K562 (cell line): ENCODE data around the gene ACBD4. TPM values are rescaled to one million over a fixed set of nuclear protein-coding genes. Genes with fewer than 3 reads are reported as not detected.

ENCODE experiments used
- ARID2 ChIP-seq: fragments of 450-650 bp; IDR thresholded peaks from 2 replicates; pipeline ENCODE4 v1.6.1; 2017; ENCODE audit warnings: antibody characterized with exemption, mild to moderate bottlenecking
- CAMTA2 ChIP-seq: fragments of 250-450 bp; sonication (Bioruptor Pico); conservative IDR thresholded peaks from 2 replicates; pipeline ENCODE4 v1.5.1; 2022
- ESRRA ChIP-seq: fragments of 450-650 bp; IDR thresholded peaks from 2 replicates; pipeline ENCODE4 v1.6.1; 2014; ENCODE audit warnings: low read depth, mild to moderate bottlenecking, moderate library complexity, borderline replicate concordance
- ETV1 ChIP-seq: fragments of 450-650 bp; conservative IDR thresholded peaks from 2 replicates; pipeline ENCODE4 v1.6.1; 2016; ENCODE audit warnings: missing genetic modification characterization, control low read depth, low read depth, missing compliant biosample characterization
- FOXJ3 ChIP-seq: sonication (generic); formaldehyde crosslinking; IDR thresholded peaks from 2 replicates; pipeline ENCODE4 v1.4.0; 2020; ENCODE audit warnings: mild to moderate bottlenecking, missing genetic modification reagents
- GTF2E2 ChIP-seq: fragments of 200-800 bp; sonication (Bioruptor generic); IDR thresholded peaks from 2 replicates; pipeline ENCODE4 v1.6.1; 2016; ENCODE audit warnings: missing genetic modification characterization, missing compliant biosample characterization
- HNRNPUL1 ChIP-seq: fragments of 200-400 bp; formaldehyde crosslinking; IDR thresholded peaks from 2 replicates; pipeline ENCODE4 v1.6.1; 2017; ENCODE audit warnings: low read length
- HSF4 ChIP-seq: fragments of 250-450 bp; sonication (Bioruptor Pico); IDR thresholded peaks from 2 replicates; pipeline ENCODE4 v2.1.2; 2022; ENCODE audit warnings: mild to moderate bottlenecking, moderate library complexity, borderline replicate concordance
- LCOR ChIP-seq: sonication (generic); formaldehyde crosslinking; IDR thresholded peaks from 2 replicates; pipeline ENCODE4 v1.8.0; 2022; ENCODE audit warnings: mild to moderate bottlenecking, missing genetic modification reagents
- NCOA2 ChIP-seq, 2 experiments: fragments of 450-650 bp; IDR thresholded peaks; 2 replicates each; pipeline ENCODE4 v1.6.1; 2018; ENCODE audit warnings: mild to moderate bottlenecking in 2 of 2, moderate library complexity in 1 of 2; ENCODE audit not compliant: partially characterized antibody in 2 of 2
- NCOR1 ChIP-seq: fragments of 450-650 bp; IDR thresholded peaks from 2 replicates; pipeline ENCODE4 v1.6.1; 2016; ENCODE audit warnings: mild to moderate bottlenecking, moderate library complexity
- NFRKB ChIP-seq: fragments of 450-650 bp; IDR thresholded peaks from 2 replicates; pipeline ENCODE4 v1.6.1; 2016; ENCODE audit warnings: low read depth
- PRMT5 ChIP-seq: sonication (generic); formaldehyde crosslinking; IDR thresholded peaks from 2 replicates; pipeline ENCODE4 v1.5.0; 2020; ENCODE audit warnings: missing genetic modification reagents
- ZNF24 ChIP-seq: fragments of 450-650 bp; IDR thresholded peaks from 2 replicates; pipeline ENCODE4 v1.6.1; 2016
- ZNF444 ChIP-seq: fragments of 250-450 bp; sonication (Bioruptor Pico); IDR thresholded peaks from 2 replicates; pipeline ENCODE4 v1.4.0; 2020; ENCODE audit warnings: mild to moderate bottlenecking, moderate library complexity
- ZNF644 ChIP-seq: fragments of 200-800 bp; sonication (Bioruptor generic); IDR thresholded peaks from 2 replicates; pipeline ENCODE4 v1.6.1; 2016; ENCODE audit warnings: low read depth, missing genetic modification characterization, missing compliant biosample characterization
- polyA plus RNA-seq, 8 experiments: library from polyadenylated mRNA; depleted of rRNA in 4 of 8; stranded (reverse) in 5 of 8; unstranded in 3 of 8; fragments of >200 nt; fragmentation: Nextera tagmentation in 2 of 8; fragmentation: Illumina TruSeq in 1 of 8; extraction: Ambion mirVana in 2 of 8; extraction: Trizol in 1 of 8; gene quantifications; 2 replicates each; pipeline versions ENCODE4 v1.2.1 to v1.2.3, GENCODE V29; 2011 to 2014; ENCODE audit warnings: inconsistent platforms in 1 of 8, missing spikeins in 1 of 8
- total RNA-seq, 7 experiments: library from RNA; depleted of rRNA in 6 of 7; stranded (reverse); fragments of >200 nt in 6 of 7; fragmentation: Illumina TruSeq in 2 of 7; extraction: Trizol in 2 of 7; gene quantifications; 2 replicates each; pipeline versions ENCODE4 v1.2.1 to v1.2.3, GENCODE V29; 2011 to 2021; ENCODE audit warnings: low replicate concordance in 1 of 7
- TF ChIP-seq, protein P1 (sequence below): IDR thresholded peaks from 2 replicates; pipeline ENCODE4 v1.6.1; 2012; ENCODE audit warnings: low read depth, low read length, improper control_type of control experiment, borderline replicate concordance
- TF ChIP-seq, protein P2 (sequence below): fragments of 250-450 bp; sonication (Bioruptor Pico); IDR thresholded peaks from 2 replicates; pipeline ENCODE4 v1.8.0; 2021; ENCODE audit warnings: mild to moderate bottlenecking, moderate library complexity
- TF ChIP-seq, protein P3 (sequence below): fragments of 250-450 bp; sonication (Bioruptor Pico); IDR thresholded peaks from 2 replicates; pipeline ENCODE4 v1.8.0; 2022; ENCODE audit warnings: inconsistent platforms, mild to moderate bottlenecking, moderate library complexity, borderline replicate concordance
- TF ChIP-seq, protein P4 (sequence below): fragments of 250-450 bp; sonication (Bioruptor Pico); IDR thresholded peaks from 2 replicates; pipeline ENCODE4 v1.8.0; 2021; ENCODE audit warnings: moderate library complexity, mild to moderate bottlenecking, inconsistent platforms
- TF ChIP-seq, protein P5 (sequence below): fragments of 200-800 bp; sonication (Bioruptor generic); IDR thresholded peaks from 2 replicates; pipeline ENCODE4 v1.6.1; 2017; ENCODE audit warnings: missing genetic modification characterization, missing compliant biosample characterization

Gene ACBD4
- total and polyA plus RNA-seq, 9 of the 15 experiments (the other 6 are each of a cell fraction or from before 2014, with no cell fraction given) = 0.14 to 6.9 (median 4.6) TPM

DNA sequence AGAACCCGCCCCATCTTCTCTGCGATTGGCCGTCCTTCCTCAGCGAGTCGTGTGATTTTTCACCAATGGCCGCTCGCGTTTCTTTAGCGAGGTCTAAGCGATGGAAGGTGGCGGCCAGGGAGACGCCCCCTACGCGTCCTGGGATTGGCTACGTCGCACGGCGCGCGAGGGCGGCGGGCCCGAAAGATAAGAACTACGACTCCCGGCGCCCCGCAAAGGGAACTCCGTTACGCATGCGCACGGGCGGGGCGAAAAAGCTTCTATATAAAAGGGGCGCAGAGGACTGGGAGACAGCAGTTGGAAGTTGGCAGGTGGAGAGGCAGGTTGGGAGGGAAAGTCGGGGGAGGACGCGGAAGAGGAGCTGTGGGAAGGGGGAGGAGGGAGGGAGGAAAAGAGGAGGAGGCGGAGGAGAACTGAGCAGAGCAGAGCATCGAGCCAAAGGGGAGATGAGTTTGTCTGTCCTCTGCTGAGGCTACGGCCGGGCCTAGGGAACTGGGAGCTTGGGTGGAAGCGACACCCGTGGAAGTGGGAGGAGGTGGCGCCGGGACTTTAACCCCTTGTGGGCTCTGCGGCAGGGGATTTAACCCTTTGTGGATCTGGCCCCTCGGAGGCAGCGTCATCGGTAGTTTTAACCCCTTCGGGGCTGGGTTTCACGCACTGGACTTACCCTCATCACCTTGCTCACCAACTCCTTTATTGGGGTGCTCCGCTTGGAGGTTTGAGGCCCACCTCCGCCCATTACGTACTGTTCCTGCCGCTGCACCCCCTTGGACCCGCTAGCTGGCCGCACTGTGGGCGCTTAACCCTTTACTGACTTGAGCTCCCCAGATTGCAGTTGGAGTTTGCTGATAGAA, 12.9 kb downstream of the ACBD4 start, which contains the start of gene HEXIM1 (continued):
- TF ChIP-seq, protein P1, sequence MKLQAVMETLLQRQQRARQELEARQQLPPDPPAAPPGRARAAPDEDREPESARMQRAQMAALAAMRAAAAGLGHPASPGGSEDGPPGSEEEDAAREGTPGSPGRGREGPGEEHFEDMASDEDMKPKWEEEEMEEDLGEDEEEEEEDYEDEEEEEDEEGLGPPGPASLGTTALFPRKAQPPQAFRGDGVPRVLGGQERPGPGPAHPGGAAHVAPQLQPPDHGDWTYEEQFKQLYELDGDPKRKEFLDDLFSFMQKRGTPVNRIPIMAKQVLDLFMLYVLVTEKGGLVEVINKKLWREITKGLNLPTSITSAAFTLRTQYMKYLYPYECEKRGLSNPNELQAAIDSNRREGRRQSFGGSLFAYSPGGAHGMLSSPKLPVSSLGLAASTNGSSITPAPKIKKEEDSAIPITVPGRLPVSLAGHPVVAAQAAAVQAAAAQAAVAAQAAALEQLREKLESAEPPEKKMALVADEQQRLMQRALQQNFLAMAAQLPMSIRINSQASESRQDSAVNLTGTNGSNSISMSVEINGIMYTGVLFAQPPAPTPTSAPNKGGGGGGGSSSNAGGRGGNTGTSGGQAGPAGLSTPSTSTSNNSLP = no peak
- TF ChIP-seq LCOR (CRISPR knock-in tag) (peak; percentile 58), FOXJ3 (CRISPR knock-in tag) (no peak), ARID2 (peak; percentile 57; the same call in 1 of the 2 replicates), NCOA2 (IDR thresholded peaks at IDR 0.05; ENCODE audit: partially characterized antibody in 2 of 2) (no peak), ZNF24 (peak; percentile 15; the same call in 1 of the 2 replicates), PRMT5 (CRISPR knock-in tag) (no peak), CAMTA2 (CRISPR knock-in tag) (peak; percentile 96), GTF2E2 (tag) (peak; percentile 95), NCOR1 (peak; percentile 84), ZNF444 (CRISPR knock-in tag) (0 out of 2 replicates have a peak, but pooled peaks have one; percentile 51), ESRRA (peak; percentile 33; the same call in 1 of the 2 replicates), NFRKB (peak; percentile 84), HSF4 (CRISPR knock-in tag) (no peak), ETV1 (peak; percentile 41; the same call in 1 of the 2 replicates), HNRNPUL1 (0 out of 2 replicates have a peak, but pooled peaks have one; percentile 75), ZNF644 (tag) (no peak; the same call in 1 of the 2 replicates)
- TF ChIP-seq, protein P2, sequence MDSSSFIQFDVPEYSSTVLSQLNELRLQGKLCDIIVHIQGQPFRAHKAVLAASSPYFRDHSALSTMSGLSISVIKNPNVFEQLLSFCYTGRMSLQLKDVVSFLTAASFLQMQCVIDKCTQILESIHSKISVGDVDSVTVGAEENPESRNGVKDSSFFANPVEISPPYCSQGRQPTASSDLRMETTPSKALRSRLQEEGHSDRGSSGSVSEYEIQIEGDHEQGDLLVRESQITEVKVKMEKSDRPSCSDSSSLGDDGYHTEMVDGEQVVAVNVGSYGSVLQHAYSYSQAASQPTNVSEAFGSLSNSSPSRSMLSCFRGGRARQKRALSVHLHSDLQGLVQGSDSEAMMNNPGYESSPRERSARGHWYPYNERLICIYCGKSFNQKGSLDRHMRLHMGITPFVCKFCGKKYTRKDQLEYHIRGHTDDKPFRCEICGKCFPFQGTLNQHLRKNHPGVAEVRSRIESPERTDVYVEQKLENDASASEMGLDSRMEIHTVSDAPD (CRISPR knock-in tag) = no peak
- TF ChIP-seq, protein P3, sequence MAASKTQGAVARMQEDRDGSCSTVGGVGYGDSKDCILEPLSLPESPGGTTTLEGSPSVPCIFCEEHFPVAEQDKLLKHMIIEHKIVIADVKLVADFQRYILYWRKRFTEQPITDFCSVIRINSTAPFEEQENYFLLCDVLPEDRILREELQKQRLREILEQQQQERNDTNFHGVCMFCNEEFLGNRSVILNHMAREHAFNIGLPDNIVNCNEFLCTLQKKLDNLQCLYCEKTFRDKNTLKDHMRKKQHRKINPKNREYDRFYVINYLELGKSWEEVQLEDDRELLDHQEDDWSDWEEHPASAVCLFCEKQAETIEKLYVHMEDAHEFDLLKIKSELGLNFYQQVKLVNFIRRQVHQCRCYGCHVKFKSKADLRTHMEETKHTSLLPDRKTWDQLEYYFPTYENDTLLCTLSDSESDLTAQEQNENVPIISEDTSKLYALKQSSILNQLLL (CRISPR knock-in tag) = no peak
- TF ChIP-seq, protein P4, sequence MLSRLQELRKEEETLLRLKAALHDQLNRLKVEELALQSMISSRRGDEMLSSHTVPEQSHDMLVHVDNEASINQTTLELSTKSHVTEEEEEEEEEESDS = no peak
- TF ChIP-seq, protein P5, sequence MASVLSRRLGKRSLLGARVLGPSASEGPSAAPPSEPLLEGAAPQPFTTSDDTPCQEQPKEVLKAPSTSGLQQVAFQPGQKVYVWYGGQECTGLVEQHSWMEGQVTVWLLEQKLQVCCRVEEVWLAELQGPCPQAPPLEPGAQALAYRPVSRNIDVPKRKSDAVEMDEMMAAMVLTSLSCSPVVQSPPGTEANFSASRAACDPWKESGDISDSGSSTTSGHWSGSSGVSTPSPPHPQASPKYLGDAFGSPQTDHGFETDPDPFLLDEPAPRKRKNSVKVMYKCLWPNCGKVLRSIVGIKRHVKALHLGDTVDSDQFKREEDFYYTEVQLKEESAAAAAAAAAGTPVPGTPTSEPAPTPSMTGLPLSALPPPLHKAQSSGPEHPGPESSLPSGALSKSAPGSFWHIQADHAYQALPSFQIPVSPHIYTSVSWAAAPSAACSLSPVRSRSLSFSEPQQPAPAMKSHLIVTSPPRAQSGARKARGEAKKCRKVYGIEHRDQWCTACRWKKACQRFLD (CRISPR knock-in tag) = 0 out of 2 replicates have a peak, but pooled peaks have one; percentile 67
